HepG2 (cell line): ENCODE data around the gene GUCY1A2. TPM values are rescaled to one million over a fixed set of nuclear protein-coding genes. Genes with fewer than 3 reads are reported as not detected.

Experiments
- ATAC-seq: fragments of 200-7000 bp; cut with Tn5 transposase; 3 replicates; pipeline ENCODE4 v1.9.1; 2020; ENCODE audit warnings: mild to moderate bottlenecking, moderate library complexity
- BruUV-seq: library from RNA; stranded (reverse); fragments of 400-500 nt; replicated peaks from 2 replicates; lab custom pipeline; 2021; lab: Mats Ljungman, UMichigan
- CTCF ChIA-PET: fragments of 300-600 bp; formaldehyde crosslinking; extraction: SDS; loops from one replicate; lab custom pipeline; 2021; ENCODE audit warnings: low total read pairs, inconsistent platforms, low intra/inter-chr PET ratio; lab: Yijun Ruan, JAX
- POLR2A ChIA-PET: fragments of 350-600 bp; sonication (Branson Sonifier 250); formaldehyde crosslinking; loops from one replicate; lab custom pipeline; 2020; ENCODE audit warnings: antibody characterized with exemption, inconsistent platforms; lab: Yijun Ruan, JAX
- DNase-seq: peaks from one replicate; pipeline ENCODE4 v3.0.0-alpha.2; 2015; ENCODE audit warnings: low spot score
- FAIRE-seq: peaks from 3 replicates; lab custom pipeline; 2011; peaks lifted over from hg19 to GRCh38; lab: Jason Lieb, UNC
- H2AFZ ChIP-seq: one replicate; pipeline ENCODE4 v1.6.1; 2011; ENCODE audit warnings: low read length, inconsistent platforms
- H3K27ac ChIP-seq: fragments of 300-600 bp; 3 replicates; pipeline ENCODE4 v1.8.0; 2011; ENCODE audit warnings: mixed run types, mild to moderate bottlenecking, mixed read lengths, low read length, inconsistent platforms; ENCODE audit not compliant: insufficient read depth; ENCODE audit errors: extremely low read length
- H3K27me3 ChIP-seq, 2 experiments: fragments of 200-600 bp in 1 of 2; 2 replicates in 1 of 2; 3 replicates in 1 of 2; pipeline versions ENCODE4 v1.6.0 to v1.8.0; 2011; ENCODE audit warnings: low read length in 2 of 2, mild to moderate bottlenecking in 2 of 2, moderate library complexity in 2 of 2, inconsistent platforms in 1 of 2; ENCODE audit not compliant: insufficient read depth in 2 of 2, control insufficient read depth in 1 of 2
- H3K36me3 ChIP-seq, 2 experiments: fragments of 200-600 bp in 1 of 2; replicated peaks in 1 of 2; 2 replicates in 1 of 2; 3 replicates in 1 of 2; pipeline versions ENCODE4 v1.5.1 to v1.8.0; 2011; ENCODE audit warnings: low read length in 2 of 2, inconsistent platforms in 1 of 2; ENCODE audit not compliant: insufficient read depth in 2 of 2, control insufficient read depth in 1 of 2
- H3K4me1 ChIP-seq: 2 replicates; pipeline ENCODE4 v1.5.1; 2012; ENCODE audit warnings: low read length, inconsistent platforms; ENCODE audit not compliant: insufficient read depth
- H3K4me2 ChIP-seq: 2 replicates; pipeline ENCODE4 v1.6.0; 2011; ENCODE audit warnings: low read depth, low read length, inconsistent platforms
- H3K4me3 ChIP-seq, 3 experiments: fragments of 200-600 bp in 1 of 3; sonication (generic), shearing (Covaris generic) in 1 of 3; replicated peaks in 1 of 3; 2 replicates each; pipeline ENCODE4 v1.5.1; 2011 to 2016; ENCODE audit warnings: low read length in 3 of 3, inconsistent platforms in 2 of 3, low read depth in 2 of 3, mild to moderate bottlenecking in 2 of 3, control low read depth in 1 of 3, mixed read lengths in 1 of 3; ENCODE audit not compliant: insufficient read depth in 1 of 3
- H3K79me2 ChIP-seq: one replicate; pipeline ENCODE4 v1.6.1; 2011; ENCODE audit warnings: low read length, inconsistent platforms; ENCODE audit not compliant: insufficient read depth
- H3K9ac ChIP-seq: 2 replicates; pipeline ENCODE4 v1.6.0; 2011; ENCODE audit warnings: mild to moderate bottlenecking, low read depth, low read length, inconsistent platforms; ENCODE audit not compliant: insufficient read depth
- H3K9me3 ChIP-seq: 2 replicates; pipeline ENCODE4 v1.5.1; 2012; ENCODE audit warnings: mild to moderate bottlenecking, low read length
- H4K20me1 ChIP-seq: 2 replicates; pipeline ENCODE4 v1.6.0; 2011; ENCODE audit warnings: inconsistent platforms, mild to moderate bottlenecking, low read length, moderate library complexity; ENCODE audit not compliant: insufficient read depth
- ADNP ChIP-seq: sonication (generic); formaldehyde crosslinking; IDR thresholded peaks from 2 replicates; pipeline ENCODE4 v1.4.0; 2020; ENCODE audit warnings: missing genetic modification reagents
- ATF2 ChIP-seq: sonication (generic); formaldehyde crosslinking; IDR thresholded peaks from 2 replicates; pipeline ENCODE4 v1.4.0; 2020; ENCODE audit warnings: missing genetic modification reagents
- GATAD2A ChIP-seq: IDR thresholded peaks from 2 replicates; pipeline ENCODE4 v1.6.1; 2016
- PCBP1 ChIP-seq: fragments of 200-400 bp; formaldehyde crosslinking; IDR thresholded peaks from 2 replicates; pipeline ENCODE4 v1.6.1; 2017; ENCODE audit warnings: mild to moderate bottlenecking, low read depth, low read length, borderline replicate concordance
- SIN3B ChIP-seq: fragments of 150-350 bp; IDR thresholded peaks from 2 replicates; pipeline ENCODE4 v1.6.1; 2014; ENCODE audit warnings: low read length
- SIX1 ChIP-seq: sonication (generic); formaldehyde crosslinking; IDR thresholded peaks from 2 replicates; pipeline ENCODE4 v1.4.0; 2020; ENCODE audit warnings: missing genetic modification reagents, borderline replicate concordance
- TEAD2 ChIP-seq: sonication (generic); formaldehyde crosslinking; IDR thresholded peaks from 2 replicates; pipeline ENCODE4 v1.9.0; 2021; ENCODE audit warnings: missing genetic modification reagents
- TGIF2 ChIP-seq: IDR thresholded peaks from 2 replicates; pipeline ENCODE4 v1.6.1; 2016; ENCODE audit warnings: control low read depth, missing compliant biosample characterization
- THAP11 ChIP-seq: IDR thresholded peaks from 2 replicates; pipeline ENCODE4 v1.6.1; 2016; ENCODE audit warnings: missing biosample characterization, missing genetic modification reagents
- ZNF280B ChIP-seq: sonication (generic); formaldehyde crosslinking; IDR thresholded peaks from 2 replicates; pipeline ENCODE4 v1.5.0; 2020; ENCODE audit warnings: missing genetic modification reagents, mild to moderate bottlenecking, borderline replicate concordance
- ZNF441 ChIP-seq: sonication (generic); formaldehyde crosslinking; IDR thresholded peaks from 2 replicates; pipeline ENCODE4 v1.7.0; 2021; ENCODE audit warnings: missing genetic modification reagents, borderline replicate concordance
- ZNF451 ChIP-seq: sonication (generic); formaldehyde crosslinking; IDR thresholded peaks from 2 replicates; pipeline ENCODE4 v1.5.0; 2020; ENCODE audit warnings: mild to moderate bottlenecking, missing genetic modification reagents
- ZNF558 ChIP-seq: sonication (generic); formaldehyde crosslinking; IDR thresholded peaks from 2 replicates; pipeline ENCODE4 v1.9.0; 2022; ENCODE audit warnings: mild to moderate bottlenecking, missing genetic modification reagents, borderline replicate concordance
- ZNF563 ChIP-seq: sonication (generic); formaldehyde crosslinking; IDR thresholded peaks from 2 replicates; pipeline ENCODE4 v1.8.0; 2022; ENCODE audit warnings: mild to moderate bottlenecking, moderate library complexity, missing genetic modification reagents
- ZNF580 ChIP-seq: IDR thresholded peaks from 2 replicates; pipeline ENCODE4 v1.6.1; 2016; ENCODE audit warnings: low read depth, borderline replicate concordance
- ZNF761 ChIP-seq: sonication (generic); formaldehyde crosslinking; conservative IDR thresholded peaks from 2 replicates; pipeline ENCODE4 v1.4.0; 2020; ENCODE audit warnings: mild to moderate bottlenecking, missing genetic modification reagents
- ZSCAN31 ChIP-seq: sonication (generic); formaldehyde crosslinking; IDR thresholded peaks from 2 replicates; pipeline ENCODE4 v1.5.0; 2020; ENCODE audit warnings: low read depth, mild to moderate bottlenecking, missing genetic modification reagents
- in situ Hi-C: cut with HindIII; loops from 2 replicates; pipeline ENCODE4 v1.10.0; 2017; ENCODE audit warnings: low pct_unique_long_range_greater_than_20kb; ENCODE audit not compliant: extremely low pct_ligation_motif_present
- intact Hi-C: fragments of 100-400 bp; cut with micrococcal nuclease; formaldehyde crosslinking; loops from one replicate; pipeline ENCODE4 v1.10.0; 2022; ENCODE audit not compliant: unreplicated experiment
- polyA plus RNA-seq, 8 experiments: library from polyadenylated mRNA; depleted of rRNA in 3 of 8; stranded (reverse) in 7 of 8; unstranded in 1 of 8; fragments of >200 nt; fragmentation: Illumina TruSeq in 4 of 8; extraction: Trizol in 4 of 8; gene quantifications; 2 replicates each; pipeline versions ENCODE4 v1.2.1 to v1.2.3, GENCODE V29; 2011 to 2016; ENCODE audit warnings: low read depth in 4 of 8, missing spikeins in 1 of 8, mixed read lengths in 1 of 8; ENCODE audit not compliant: insufficient read depth in 1 of 8
- total RNA-seq, 5 experiments: library from RNA; depleted of rRNA; stranded (reverse); fragments of >200 nt; fragmentation: Illumina TruSeq; extraction: Trizol; gene quantifications; 2 replicates each; pipeline ENCODE4 v1.2.3, GENCODE V29; 2016; ENCODE audit warnings: low read depth in 1 of 5
- TF ChIP-seq, protein P1 (sequence below): sonication (generic); formaldehyde crosslinking; IDR thresholded peaks from 2 replicates; pipeline ENCODE4 v1.4.0; 2020; ENCODE audit warnings: missing genetic modification reagents

Gene GUCY1A2
- total and polyA plus RNA-seq, 2 of the 13 experiments (the other 11 are each of a cell fraction or from before 2014, with no cell fraction given), result 0.01 to 0.07 TPM

DNA sequence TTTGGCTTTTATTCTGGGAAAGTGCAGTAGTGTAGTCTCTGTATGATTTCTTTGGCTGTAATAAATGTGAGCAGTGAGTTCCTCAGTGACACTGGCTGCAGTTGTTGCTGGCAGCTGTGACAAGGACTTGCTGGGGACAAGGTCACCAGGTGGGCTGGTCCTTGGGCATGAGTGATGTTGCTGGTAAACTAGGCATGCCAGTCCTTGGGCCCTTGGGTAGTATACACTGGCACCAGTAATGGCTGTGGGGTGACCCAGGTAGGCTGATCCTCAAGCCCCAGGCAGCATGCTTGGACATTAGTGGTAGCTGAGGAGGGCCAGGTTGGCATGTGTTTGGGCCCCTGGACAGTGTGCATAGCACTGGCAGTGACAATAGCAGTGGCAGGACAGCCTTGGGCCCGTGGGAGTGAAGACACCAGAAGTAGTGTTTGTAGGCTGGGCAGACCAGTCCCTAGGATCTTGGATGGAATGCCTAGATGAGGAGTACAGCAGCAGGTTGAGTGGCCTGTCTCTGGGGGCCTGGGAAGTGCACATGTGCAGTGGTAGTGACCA is 164.3 kb downstream of the GUCY1A2 start (continued):
- TF ChIP-seq ZNF280B, result no peak
- TF ChIP-seq ZNF761 (CRISPR knock-in tag), result no peak
- TF ChIP-seq SIX1, result no peak
- TF ChIP-seq ZSCAN31 (CRISPR knock-in tag), result no peak
- TF ChIP-seq THAP11 (CRISPR knock-in tag), result no peak
- TF ChIP-seq, all 625 proteins: peak for 0

- no peaks in the 10 kb centered on the region for H3K36me3 ChIP-seq
- H3K4me3 ChIP-seq, result no peak overlapping the region
- H3K27ac ChIP-seq, result no peak overlapping the region
- H3K4me2 ChIP-seq, result no peak overlapping the region
- no peaks in the 10 kb centered on the region for H3K4me1 ChIP-seq
- DNase-seq, result no peak
- no peak overlapping the region for H3K9ac ChIP-seq
- ChIA-PET CTCF (no interaction called here), POLR2A (no interaction called here)
- intact Hi-C loops (no loop called here), in situ Hi-C loops (no loop called here)
- H3K79me2 ChIP-seq, result no peaks in the 10 kb centered on the region
- ATAC-seq, result no peak
- no peak for FAIRE-seq
- no peaks in the 10 kb centered on the region for H3K27me3 ChIP-seq
- BruUV-seq, result no TSS peak
- 0 out of 2 replicates have a peak, but pooled peaks cover 3% of the 10 kb centered on the region for H3K9me3 ChIP-seq
- no peaks in the 10 kb centered on the region for H4K20me1 ChIP-seq
- H2AFZ ChIP-seq, result no peak overlapping the region
- TF ChIP-seq ZNF558 (CRISPR knock-in tag) (no peak), SIN3B (no peak), ZNF580 (no peak), ZNF563 (CRISPR knock-in tag) (no peak), GATAD2A (CRISPR knock-in tag) (no peak), ADNP (CRISPR knock-in tag) (no peak), ZNF451 (CRISPR knock-in tag) (no peak), TGIF2 (CRISPR knock-in tag) (no peak), ZNF441 (CRISPR knock-in tag) (no peak), PCBP1 (no peak), TEAD2 (no peak), ATF2 (CRISPR knock-in tag) (no peak)
- TF ChIP-seq, protein P1, sequence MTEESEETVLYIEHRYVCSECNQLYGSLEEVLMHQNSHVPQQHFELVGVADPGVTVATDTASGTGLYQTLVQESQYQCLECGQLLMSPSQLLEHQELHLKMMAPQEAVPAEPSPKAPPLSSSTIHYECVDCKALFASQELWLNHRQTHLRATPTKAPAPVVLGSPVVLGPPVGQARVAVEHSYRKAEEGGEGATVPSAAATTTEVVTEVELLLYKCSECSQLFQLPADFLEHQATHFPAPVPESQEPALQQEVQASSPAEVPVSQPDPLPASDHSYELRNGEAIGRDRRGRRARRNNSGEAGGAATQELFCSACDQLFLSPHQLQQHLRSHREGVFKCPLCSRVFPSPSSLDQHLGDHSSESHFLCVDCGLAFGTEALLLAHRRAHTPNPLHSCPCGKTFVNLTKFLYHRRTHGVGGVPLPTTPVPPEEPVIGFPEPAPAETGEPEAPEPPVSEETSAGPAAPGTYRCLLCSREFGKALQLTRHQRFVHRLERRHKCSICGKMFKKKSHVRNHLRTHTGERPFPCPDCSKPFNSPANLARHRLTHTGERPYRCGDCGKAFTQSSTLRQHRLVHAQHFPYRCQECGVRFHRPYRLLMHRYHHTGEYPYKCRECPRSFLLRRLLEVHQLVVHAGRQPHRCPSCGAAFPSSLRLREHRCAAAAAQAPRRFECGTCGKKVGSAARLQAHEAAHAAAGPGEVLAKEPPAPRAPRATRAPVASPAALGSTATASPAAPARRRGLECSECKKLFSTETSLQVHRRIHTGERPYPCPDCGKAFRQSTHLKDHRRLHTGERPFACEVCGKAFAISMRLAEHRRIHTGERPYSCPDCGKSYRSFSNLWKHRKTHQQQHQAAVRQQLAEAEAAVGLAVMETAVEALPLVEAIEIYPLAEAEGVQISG (CRISPR knock-in tag), result no peak
Measured at GRCh38 chr11:106852779-106853178, 165.5 kb downstream of the GUCY1A2 start.
